Trophoblast cell (in vitro differentiated cells and primary cell): ENCODE data around the gene CAMK2B.

ENCODE experiments used
- DNase-seq, 2 donors: peaks; one replicate each; pipeline ENCODE4 v3.0.0-alpha.2; 2016
- H2AFZ ChIP-seq: 2 replicates; pipeline ENCODE4 v1.6.1; 2013; ENCODE audit warnings: low read length, moderate library complexity, mild to moderate bottlenecking; ENCODE audit not compliant: insufficient read depth, poor library complexity
- H2AK5ac ChIP-seq: 2 replicates; pipeline ENCODE4 v1.6.1; 2013; ENCODE audit warnings: mild to moderate bottlenecking, low read length
- H2BK120ac ChIP-seq: 2 replicates; pipeline ENCODE4 v1.6.1; 2013; ENCODE audit warnings: low read length, mild to moderate bottlenecking, moderate library complexity; ENCODE audit not compliant: insufficient read depth, poor library complexity
- H2BK12ac ChIP-seq: 2 replicates; pipeline ENCODE4 v1.6.1; 2013; ENCODE audit warnings: mild to moderate bottlenecking, low read length, moderate library complexity
- H2BK5ac ChIP-seq: 2 replicates; pipeline ENCODE4 v1.6.1; 2013; ENCODE audit warnings: low read length, low read depth, moderate library complexity, mild to moderate bottlenecking; ENCODE audit not compliant: poor library complexity
- H3K14ac ChIP-seq: 2 replicates; pipeline ENCODE4 v1.6.1; 2013; ENCODE audit warnings: mild to moderate bottlenecking, low read length
- H3K18ac ChIP-seq: 2 replicates; pipeline ENCODE4 v1.6.1; 2013; ENCODE audit warnings: mild to moderate bottlenecking, low read length
- H3K23ac ChIP-seq: 2 replicates; pipeline ENCODE4 v1.6.1; 2013; ENCODE audit warnings: low read length
- H3K27ac ChIP-seq: 2 replicates; pipeline ENCODE4 v1.5.1; 2013; ENCODE audit warnings: low read depth, mild to moderate bottlenecking, inconsistent platforms, low read length, moderate library complexity
- H3K27me3 ChIP-seq: 2 replicates; pipeline ENCODE4 v1.6.1; 2013; ENCODE audit warnings: inconsistent platforms, mild to moderate bottlenecking, low read length, moderate library complexity; ENCODE audit not compliant: insufficient read depth
- H3K36me3 ChIP-seq, 2 experiments: 1 replicate in 1 of 2; 2 replicates in 1 of 2; pipeline ENCODE4 v1.6.1; 2013; ENCODE audit warnings: low read length in 2 of 2, mild to moderate bottlenecking in 2 of 2, moderate library complexity in 1 of 2; ENCODE audit not compliant: insufficient read depth in 2 of 2, control insufficient read depth in 1 of 2
- H3K4ac ChIP-seq: 2 replicates; pipeline ENCODE4 v1.6.1; 2013; ENCODE audit warnings: low read depth, mild to moderate bottlenecking, low read length, moderate library complexity
- H3K4me1 ChIP-seq, 2 experiments: 1 replicate in 1 of 2; 2 replicates in 1 of 2; pipeline ENCODE4 v1.6.1; 2013; ENCODE audit warnings: low read length in 2 of 2, mild to moderate bottlenecking in 2 of 2, moderate library complexity in 1 of 2; ENCODE audit not compliant: insufficient read depth in 2 of 2, control insufficient read depth in 1 of 2
- H3K4me2 ChIP-seq: 2 replicates; pipeline ENCODE4 v1.6.1; 2013; ENCODE audit warnings: inconsistent platforms, mild to moderate bottlenecking, low read length, moderate library complexity
- H3K4me3 ChIP-seq: 2 replicates; pipeline ENCODE4 v1.5.1; 2013; ENCODE audit warnings: mild to moderate bottlenecking, low read depth, low read length, inconsistent platforms
- H3K79me1 ChIP-seq: one replicate; pipeline ENCODE4 v1.6.1; 2013; ENCODE audit warnings: low read length
- H3K79me2 ChIP-seq: 2 replicates; pipeline ENCODE4 v1.6.1; 2013; ENCODE audit warnings: low read length, mild to moderate bottlenecking; ENCODE audit not compliant: control insufficient read depth, insufficient read depth, poor library complexity
- H3K9ac ChIP-seq: 2 replicates; pipeline ENCODE4 v1.6.1; 2013; ENCODE audit warnings: mild to moderate bottlenecking, low read length
- H3K9me3 ChIP-seq: 2 replicates; pipeline ENCODE4 v1.6.1; 2013; ENCODE audit warnings: low read depth, mild to moderate bottlenecking, control low read depth, inconsistent platforms, low read length; ENCODE audit not compliant: insufficient read depth
- H4K12ac ChIP-seq: 2 replicates; pipeline ENCODE4 v1.6.1; 2013; ENCODE audit warnings: low read depth, mild to moderate bottlenecking, low read length, moderate library complexity
- H4K8ac ChIP-seq: 2 replicates; pipeline ENCODE4 v1.6.1; 2013; ENCODE audit warnings: low read depth, mild to moderate bottlenecking, low read length, moderate library complexity
- H4K91ac ChIP-seq: one replicate; pipeline ENCODE4 v1.6.1; 2013; ENCODE audit warnings: low read depth, mild to moderate bottlenecking, low read length, moderate library complexity
- WGBS: extraction: QIAGEN DNeasy Blood & Tissue Kit; methylation state at CpG from one replicate; pipeline ENCODE4 v1.1.7; 2013; ENCODE audit warnings: missing lambda C conversion rate; ENCODE audit not compliant: insufficient read length, insufficient coverage; ENCODE audit errors: extremely low coverage; 5-methylcytosine and 5-hydroxymethylcytosine counted together

The CAMK2B gene

GRCh38 chr7:44346063-44346462, 20.7 kb upstream of the CAMK2B start:
- H3K23ac ChIP-seq = no peak overlapping the region
- H3K79me1 ChIP-seq = no peaks in the 10 kb centered on the region
- no peak overlapping the region for H3K27ac ChIP-seq
- no peak overlapping the region for H3K18ac ChIP-seq
- no peaks in the 10 kb centered on the region for H3K36me3 ChIP-seq
- H3K27me3 ChIP-seq = no peaks in the 10 kb centered on the region
- peaks cover 6% of the 10 kb centered on the region for H3K9me3 ChIP-seq
- H2AK5ac ChIP-seq = no peak overlapping the region
- H2BK12ac ChIP-seq = no peak overlapping the region
- no peak overlapping the region for H4K8ac ChIP-seq
- no peak overlapping the region for H3K9ac ChIP-seq
- H3K4me2 ChIP-seq = no peak overlapping the region
- H4K12ac ChIP-seq = no peak overlapping the region
- H2AFZ ChIP-seq = no peak overlapping the region
- H3K79me2 ChIP-seq = no peaks in the 10 kb centered on the region
- no peak overlapping the region for H3K4ac ChIP-seq
- no peak for DNase-seq
- H2BK5ac ChIP-seq = no peak overlapping the region
- no CpG with 5 or more reads among the region's 2 CpGs for WGBS
- H3K4me3 ChIP-seq = no peak overlapping the region
- H2BK120ac ChIP-seq = no peak overlapping the region
- no peak overlapping the region for H4K91ac ChIP-seq
- no peaks in the 10 kb centered on the region for H3K4me1 ChIP-seq
- no peak overlapping the region for H3K14ac ChIP-seq

- no peak overlapping the region for H2AFZ ChIP-seq
- H3K4ac ChIP-seq = no peak overlapping the region
- no peak overlapping the region for H2BK5ac ChIP-seq
- no peak overlapping the region for H3K18ac ChIP-seq
- H3K4me1 ChIP-seq = no peaks in the 10 kb centered on the region
- no peak overlapping the region for H2BK120ac ChIP-seq
- no peak for DNase-seq
- H3K14ac ChIP-seq = no peak overlapping the region
- H4K8ac ChIP-seq = no peak overlapping the region
- H3K79me2 ChIP-seq = no peaks in the 10 kb centered on the region
- no peak overlapping the region for H4K91ac ChIP-seq
- peaks cover 4% of the 10 kb centered on the region for H3K9me3 ChIP-seq
- H3K27ac ChIP-seq = no peak overlapping the region
- no peak overlapping the region for H2AK5ac ChIP-seq
- no peak overlapping the region for H3K4me3 ChIP-seq
- H3K4me2 ChIP-seq = no peak overlapping the region
- no peak overlapping the region for H3K23ac ChIP-seq
- H3K79me1 ChIP-seq = no peaks in the 10 kb centered on the region
- peaks cover 2% of the 10 kb centered on the region for H3K27me3 ChIP-seq
- no CpG with 5 or more reads among the region's 3 CpGs for WGBS
- no peak overlapping the region for H2BK12ac ChIP-seq
- H4K12ac ChIP-seq = no peak overlapping the region
- no peak overlapping the region for H3K9ac ChIP-seq
- no peaks in the 10 kb centered on the region for H3K36me3 ChIP-seq
Observed at GRCh38 chr7:44341401-44341800, 16.0 kb upstream of the CAMK2B start.

- no peak overlapping the region for H3K23ac ChIP-seq
Observed at GRCh38 chr7:44338600-44338999, 13.2 kb upstream of the CAMK2B start.

GRCh38 chr7:44336491-44336890, 11.1 kb upstream of the CAMK2B start:
- no peak overlapping the region for H3K9ac ChIP-seq
- peaks cover 1% of the 10 kb centered on the region for H3K9me3 ChIP-seq
- H2AFZ ChIP-seq = no peak overlapping the region
- no peak overlapping the region for H3K18ac ChIP-seq
- no peaks in the 10 kb centered on the region for H3K79me1 ChIP-seq
- no peak overlapping the region for H3K4ac ChIP-seq
- H3K4me2 ChIP-seq = no peak overlapping the region
- H3K14ac ChIP-seq = no peak overlapping the region
- no peaks in the 10 kb centered on the region for H3K36me3 ChIP-seq
- H2BK12ac ChIP-seq = no peak overlapping the region
- H3K4me1 ChIP-seq = peaks cover 0 to 4% of the 10 kb centered on the region in 2 experiments
- H2BK5ac ChIP-seq = no peak overlapping the region
- H3K4me3 ChIP-seq = no peak overlapping the region
- H2BK120ac ChIP-seq = no peak overlapping the region
- H4K12ac ChIP-seq = no peak overlapping the region
- H4K8ac ChIP-seq = no peak overlapping the region
- H3K27me3 ChIP-seq = peaks cover 2% of the 10 kb centered on the region
- H3K23ac ChIP-seq = no peak overlapping the region
- H3K27ac ChIP-seq = no peak overlapping the region
- no peaks in the 10 kb centered on the region for H3K79me2 ChIP-seq
- H4K91ac ChIP-seq = no peak overlapping the region
- DNase-seq = no peak
- no peak overlapping the region for H2AK5ac ChIP-seq
- WGBS = no CpG with 5 or more reads among the region's 11 CpGs

More at GRCh38 chr7:44338600-44338999, 13.2 kb upstream of the CAMK2B start:
- H2AFZ ChIP-seq = no peak overlapping the region
- no peak for DNase-seq
- H3K36me3 ChIP-seq = no peaks in the 10 kb centered on the region
- no peak overlapping the region for H3K4ac ChIP-seq
- peaks cover 4% of the 10 kb centered on the region for H3K9me3 ChIP-seq
- no CpG with 5 or more reads among the region's 3 CpGs for WGBS
- H3K4me1 ChIP-seq = peaks cover 0 to 4% of the 10 kb centered on the region in 2 experiments
- no peak overlapping the region for H2BK12ac ChIP-seq
- H3K4me2 ChIP-seq = no peak overlapping the region
- no peak overlapping the region for H3K27ac ChIP-seq
- no peaks in the 10 kb centered on the region for H3K79me2 ChIP-seq
- no peak overlapping the region for H4K12ac ChIP-seq
- H2AK5ac ChIP-seq = no peak overlapping the region
- no peak overlapping the region for H4K8ac ChIP-seq
- H2BK120ac ChIP-seq = no peak overlapping the region
- no peak overlapping the region for H2BK5ac ChIP-seq
- no peak overlapping the region for H4K91ac ChIP-seq
- H3K4me3 ChIP-seq = no peak overlapping the region
- no peak overlapping the region for H3K9ac ChIP-seq
- H3K27me3 ChIP-seq = peaks cover 2% of the 10 kb centered on the region
- H3K14ac ChIP-seq = no peak overlapping the region
- H3K18ac ChIP-seq = no peak overlapping the region
- H3K79me1 ChIP-seq = no peaks in the 10 kb centered on the region
